ENCODE results near the gene PPP2R2C. TPM values are rescaled to one million over a fixed set of nuclear protein-coding genes. Genes with fewer than 3 reads are reported as not detected.

The PPP2R2C gene
- total and polyA plus RNA-seq, 2 of the 4 experiments (the other 2 are of a cell fraction) = 0.03 TPM; not detected in 1

- no peak for TF ChIP-seq MAFK (IDR thresholded peaks at IDR 0.05; ENCODE audit: low read depth, low read length)
Measured at GRCh38 chr4:6338951-6339817, 133.2 kb downstream of the PPP2R2C start (continued).

- no peaks in the 10 kb centered on the region for H3K79me1 ChIP-seq (ENCODE audit: low read depth in 1 of 2, low read length in 2 of 2)
- 46% methylated on average over 3 of the region's 14 CpGs; no CpG with 5 or more reads in 1 of the 2 experiments for WGBS, 2 experiments (ENCODE audit: extremely low coverage in 2 of 2, insufficient read length in 1 of 2)
- in situ Hi-C loops (cut with MboI; ENCODE audit: low sequenced_read_pairs) (no loop called here), dilution Hi-C loops (cut with HindIII; ENCODE audit: low sequenced_read_pairs, unreplicated experiment) (no loop called here), intact Hi-C loops (cut with micrococcal nuclease) (no loop called here)
- no peak overlapping the region for H3K18ac ChIP-seq (ENCODE audit: low read depth, low read length)
- POLR2A ChIA-PET (ENCODE audit: unreplicated experiment) = no interaction called here
- BruUV-seq (replicated peaks) = no TSS peak
- H3K23ac ChIP-seq (ENCODE audit: low read depth, low read length) = no peak overlapping the region
- H2BK20ac ChIP-seq (ENCODE audit: low read depth, low read length) = no peak overlapping the region
- H2AK5ac ChIP-seq (ENCODE audit: low read depth, low read length) = no peak overlapping the region
- H2AFZ ChIP-seq (replicated peaks; ENCODE audit: low read length, poor library complexity) = no peak overlapping the region
- no peak overlapping the region for H3K4me3 ChIP-seq (ENCODE audit: insufficient read depth, low read depth, low read length)
- TF ChIP-seq NFE2L2 (IDR thresholded peaks at IDR 0.05; ENCODE audit: low read depth, low read length) = no peak
- TF ChIP-seq RCOR1 (IDR thresholded peaks at IDR 0.05; ENCODE audit: insufficient replicate concordance, low read length) = no peak
- no peak for TF ChIP-seq CHD1 (IDR thresholded peaks at IDR 0.05; ENCODE audit: low read depth, low read length)
- no peak for TF ChIP-seq POLR2A (IDR thresholded peaks at IDR 0.05; ENCODE audit: low read depth, low read length)
- TF ChIP-seq RAD21 (IDR thresholded peaks at IDR 0.05; ENCODE audit: low read length) = no peak
- TF ChIP-seq MAZ (IDR thresholded peaks at IDR 0.05; ENCODE audit: borderline replicate concordance, low read depth, low read length) = no peak
- H3K4me1 ChIP-seq (ENCODE audit: control insufficient read depth, insufficient read depth, low read length) = no peaks in the 10 kb centered on the region
- no peak overlapping the region for H2BK15ac ChIP-seq (ENCODE audit: low read depth, low read length)
- H3K9me3 ChIP-seq (ENCODE audit: control insufficient read depth, insufficient read depth, low read length) = peaks cover 3% of the 10 kb centered on the region; the same call in 1 of the 2 replicates
- ATAC-seq (ENCODE audit: low read depth) = no peak
- no peak overlapping the region for H2BK5ac ChIP-seq (ENCODE audit: low read depth, low read length, poor library complexity, severe bottlenecking)
- H3K27ac ChIP-seq (ENCODE audit: insufficient read depth, low read length) = no peak overlapping the region
- H3K56ac ChIP-seq (ENCODE audit: extremely low read depth, insufficient read depth, low read length) = no peak overlapping the region
- H3K4ac ChIP-seq (ENCODE audit: low read depth, low read length) = no peak overlapping the region
- H4K20me1 ChIP-seq (ENCODE audit: insufficient read depth, low read length) = no peaks in the 10 kb centered on the region
- H4K8ac ChIP-seq (ENCODE audit: low read depth in 2 of 2, low read length in 2 of 2) = no peak overlapping the region
- H3K9me1 ChIP-seq (ENCODE audit: insufficient read depth, low read length) = no peaks in the 10 kb centered on the region
- no peak overlapping the region for H3K4me2 ChIP-seq (ENCODE audit: low read depth, low read length)
- no peak overlapping the region for H3K14ac ChIP-seq (replicated peaks; ENCODE audit: low read depth, low read length)
- peaks cover 19% of the 10 kb centered on the region for H3K27me3 ChIP-seq (ENCODE audit: control insufficient read depth, insufficient read depth, low read length)
- no peaks in the 10 kb centered on the region for H3K36me3 ChIP-seq (ENCODE audit: control insufficient read depth, insufficient read depth, low read length)
- CTCF ChIA-PET = interaction anchor here (0.8 kb wide), 1 partner anchor 11 kb away, joined by 3 read pairs; no protein-coding TSS in a partner anchor
- H3K9ac ChIP-seq (ENCODE audit: low read depth, low read length) = no peak overlapping the region
- no peak overlapping the region for H2AK9ac ChIP-seq (replicated peaks; ENCODE audit: low read depth, low read length, poor library complexity)
- H4K5ac ChIP-seq (ENCODE audit: low read depth, low read length) = no peak overlapping the region
- no peak overlapping the region for H2BK120ac ChIP-seq (ENCODE audit: low read depth, low read length)
- no peak for DNase-seq
- H4K91ac ChIP-seq (ENCODE audit: insufficient read depth, low read depth, low read length) = no peak overlapping the region
Measured at GRCh38 chr4:6338175-6338950, 134.1 kb downstream of the PPP2R2C start.

Measured in IMR-90 (cell line).